Measurements from ENCODE around the gene BAG2. TPM values are rescaled to one million over a fixed set of nuclear protein-coding genes. Genes with fewer than 3 reads are reported as not detected.
A peak's percentile ranks its signal among the peaks of the same experiment; 100 is the strongest.

BAG2 gene
- total RNA-seq, 1 donor from 2014 or later, result 7.3 TPM

GRCh38 chr6:57217270-57217669 is 45.1 kb downstream of the BAG2 start:
- H3K4me1 ChIP-seq (ENCODE audit: control insufficient read depth in 3 of 3, insufficient read depth in 3 of 3, low read length in 3 of 3), result peaks cover 2 to 8% (median 5%) of the 10 kb centered on the region in 3 donors
- H3K27me3 ChIP-seq (ENCODE audit: control insufficient read depth in 3 of 3, insufficient read depth in 3 of 3, low read length in 3 of 3), result no peaks in the 10 kb centered on the region
- H3K9ac ChIP-seq (ENCODE audit: low read depth in 1 of 3, low read length in 3 of 3), result no peak overlapping the region
- H3K9me3 ChIP-seq (ENCODE audit: control insufficient read depth in 3 of 3, low read length in 3 of 3), result no peaks in the 10 kb centered on the region
- no peak overlapping the region for H3K4me3 ChIP-seq (ENCODE audit: low read length in 3 of 3)
- no peaks in the 10 kb centered on the region for H3K36me3 ChIP-seq (ENCODE audit: control insufficient read depth in 3 of 3, insufficient read depth in 3 of 3, low read length in 3 of 3)
- no peak overlapping the region for H3K27ac ChIP-seq (ENCODE audit: low read depth, low read length)

DNA sequence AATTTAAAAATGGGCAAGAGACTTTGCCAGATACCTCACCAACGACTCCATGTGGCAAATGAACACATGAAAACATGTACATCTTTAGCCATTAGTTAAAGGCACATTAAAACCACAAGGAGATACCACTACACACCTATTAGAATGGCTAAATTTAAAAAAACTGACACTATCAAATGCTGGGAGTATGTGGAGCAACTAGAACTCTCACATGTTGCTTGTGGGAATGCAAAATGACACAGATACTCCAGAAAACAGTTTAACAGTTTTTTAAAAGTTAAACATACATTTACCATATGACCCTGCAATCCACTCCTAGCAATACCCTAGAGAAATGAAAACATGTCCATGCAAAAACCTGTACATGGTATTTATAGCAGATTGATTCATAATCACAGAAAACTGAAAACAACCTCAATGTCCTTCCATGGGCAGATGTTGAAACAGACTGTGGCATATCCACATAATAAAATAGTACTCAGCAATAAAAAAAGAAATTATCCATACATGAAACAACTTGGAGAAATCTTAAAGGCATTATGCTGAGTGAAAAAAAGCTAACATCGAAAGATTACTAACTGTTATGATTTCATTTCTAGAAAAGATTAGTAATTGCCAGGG is 48.1 kb downstream of the BAG2 start:
- H3K27ac ChIP-seq (ENCODE audit: low read depth, low read length), result no peak overlapping the region
- H3K4me1 ChIP-seq (ENCODE audit: control insufficient read depth in 3 of 3, insufficient read depth in 3 of 3, low read length in 3 of 3), result peaks cover 2 to 13% (median 10%) of the 10 kb centered on the region in 3 donors
- H3K9ac ChIP-seq (ENCODE audit: low read depth in 1 of 3, low read length in 3 of 3), result no peak overlapping the region
- no peaks in the 10 kb centered on the region for H3K9me3 ChIP-seq (ENCODE audit: control insufficient read depth in 3 of 3, low read length in 3 of 3)
- H3K27me3 ChIP-seq (ENCODE audit: control insufficient read depth in 3 of 3, insufficient read depth in 3 of 3, low read length in 3 of 3), result no peaks in the 10 kb centered on the region
- H3K4me3 ChIP-seq (ENCODE audit: low read length in 3 of 3), result no peak overlapping the region
- H3K36me3 ChIP-seq (ENCODE audit: control insufficient read depth in 3 of 3, insufficient read depth in 3 of 3, low read length in 3 of 3), result no peaks in the 10 kb centered on the region

- H3K4me1 ChIP-seq (ENCODE audit: control insufficient read depth in 3 of 3, insufficient read depth in 3 of 3, low read length in 3 of 3), result peaks cover 2 to 13% (median 10%) of the 10 kb centered on the region in 3 donors
Measured at GRCh38 chr6:57221191-57221935, 49.2 kb downstream of the BAG2 start.

GRCh38 chr6:57221936-57222742 is 50.0 kb downstream of the BAG2 start, which contains the start of gene RAB23:
RAB23 (minus strand) TSS chr6:57222307; CDS start chr6:57210380, 11,927 bp downstream.
- Histone ChIP-seq H3K9me3 (ENCODE audit: control insufficient read depth in 3 of 3, low read length in 3 of 3) (no peaks in the 10 kb centered on the region), H3K27ac (ENCODE audit: low read depth, low read length) (peak within 1 kb of the TSS; percentile 61), H3K36me3 (ENCODE audit: control insufficient read depth in 3 of 3, insufficient read depth in 3 of 3, low read length in 3 of 3) (no peaks in the 10 kb centered on the region), H3K9ac (ENCODE audit: low read depth in 1 of 3, low read length in 3 of 3) (peak within 1 kb of the TSS; percentile 82 to 87 (median 85)), H3K27me3 (ENCODE audit: control insufficient read depth in 3 of 3, insufficient read depth in 3 of 3, low read length in 3 of 3) (no peaks in the 10 kb centered on the region), H3K4me1 (ENCODE audit: control insufficient read depth in 3 of 3, insufficient read depth in 3 of 3, low read length in 3 of 3) (peaks cover 2 to 13% (median 10%) of the 10 kb centered on the region in 3 donors), H3K4me3 (ENCODE audit: low read length in 3 of 3) (peak within 1 kb of the TSS; percentile 88 to 94 (median 88))

More at GRCh38 chr6:57221191-57221935, 49.2 kb downstream of the BAG2 start:
- peak overlapping the region; percentile 82 to 87 (median 85) for H3K9ac ChIP-seq (ENCODE audit: low read depth in 1 of 3, low read length in 3 of 3)
- no peaks in the 10 kb centered on the region for H3K9me3 ChIP-seq (ENCODE audit: control insufficient read depth in 3 of 3, low read length in 3 of 3)
- peak overlapping the region; percentile 61 for H3K27ac ChIP-seq (ENCODE audit: low read depth, low read length)
- no peaks in the 10 kb centered on the region for H3K36me3 ChIP-seq (ENCODE audit: control insufficient read depth in 3 of 3, insufficient read depth in 3 of 3, low read length in 3 of 3)
- no peaks in the 10 kb centered on the region for H3K27me3 ChIP-seq (ENCODE audit: control insufficient read depth in 3 of 3, insufficient read depth in 3 of 3, low read length in 3 of 3)
- H3K4me3 ChIP-seq (ENCODE audit: low read length in 3 of 3), result peak overlapping the region; percentile 88 to 94 (median 88)

DNA sequence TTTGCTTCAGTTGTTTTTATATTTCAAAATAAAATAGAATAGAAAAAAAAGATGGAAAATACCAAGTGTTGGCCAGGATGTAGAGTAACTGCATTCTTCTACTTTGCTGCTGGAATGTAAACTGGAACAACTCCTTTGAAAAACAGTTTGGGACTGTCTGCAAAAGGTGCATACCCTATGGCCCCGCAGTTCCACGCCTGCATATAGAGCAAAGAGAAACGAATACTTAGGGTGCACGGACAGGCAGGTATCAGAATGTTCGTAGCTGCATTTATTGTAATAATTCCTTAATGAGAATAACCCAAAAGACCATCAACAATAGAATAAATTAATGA is 50.6 kb downstream of the BAG2 start:
- Histone ChIP-seq H3K4me3 (ENCODE audit: low read length in 3 of 3) (peak overlapping the region; percentile 88 to 94 (median 88)), H3K9me3 (ENCODE audit: control insufficient read depth in 3 of 3, low read length in 3 of 3) (no peaks in the 10 kb centered on the region), H3K4me1 (ENCODE audit: control insufficient read depth in 3 of 3, insufficient read depth in 3 of 3, low read length in 3 of 3) (peaks cover 2 to 13% (median 10%) of the 10 kb centered on the region in 3 donors), H3K36me3 (ENCODE audit: control insufficient read depth in 3 of 3, insufficient read depth in 3 of 3, low read length in 3 of 3) (no peaks in the 10 kb centered on the region), H3K27ac (ENCODE audit: low read depth, low read length) (no peak overlapping the region), H3K27me3 (ENCODE audit: control insufficient read depth in 3 of 3, insufficient read depth in 3 of 3, low read length in 3 of 3) (no peaks in the 10 kb centered on the region), H3K9ac (ENCODE audit: low read depth in 1 of 3, low read length in 3 of 3) (peak overlapping the region; percentile 81 to 87 (median 85))

GRCh38 chr6:57224769-57225515 is 52.8 kb downstream of the BAG2 start:
- H3K36me3 ChIP-seq (ENCODE audit: control insufficient read depth in 3 of 3, insufficient read depth in 3 of 3, low read length in 3 of 3), result no peaks in the 10 kb centered on the region
- H3K4me1 ChIP-seq (ENCODE audit: control insufficient read depth in 3 of 3, insufficient read depth in 3 of 3, low read length in 3 of 3), result peaks cover 2 to 12% (median 10%) of the 10 kb centered on the region in 3 donors
- H3K4me3 ChIP-seq (ENCODE audit: low read length in 3 of 3), result no peak overlapping the region
- no peaks in the 10 kb centered on the region for H3K9me3 ChIP-seq (ENCODE audit: control insufficient read depth in 3 of 3, low read length in 3 of 3)
- H3K27me3 ChIP-seq (ENCODE audit: control insufficient read depth in 3 of 3, insufficient read depth in 3 of 3, low read length in 3 of 3), result no peaks in the 10 kb centered on the region
- no peak overlapping the region for H3K9ac ChIP-seq (ENCODE audit: low read depth in 1 of 3, low read length in 3 of 3)
- no peak overlapping the region for H3K27ac ChIP-seq (ENCODE audit: low read depth, low read length)

DNA sequence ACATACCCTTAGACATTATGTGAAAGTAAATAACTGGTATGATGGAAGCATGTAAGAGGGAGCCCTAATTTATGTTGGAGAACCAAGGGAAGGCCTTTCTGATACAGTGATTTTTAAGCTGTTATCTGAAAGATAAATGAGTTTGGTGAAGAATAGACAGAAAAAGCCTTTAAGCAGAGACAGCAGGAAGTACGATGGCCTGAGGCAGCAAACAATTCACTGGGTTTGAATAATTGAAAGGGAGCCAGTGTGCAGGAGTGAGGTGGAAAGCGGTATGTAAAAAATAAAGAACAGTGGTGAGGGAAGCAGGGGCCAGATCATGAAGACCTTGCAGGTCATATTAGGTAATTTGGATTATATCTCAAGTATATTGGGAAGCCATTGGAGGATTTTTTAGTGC is 54.1 kb downstream of the BAG2 start:
- Histone ChIP-seq H3K27ac (ENCODE audit: low read depth, low read length) (no peak overlapping the region), H3K36me3 (ENCODE audit: control insufficient read depth in 3 of 3, insufficient read depth in 3 of 3, low read length in 3 of 3) (no peaks in the 10 kb centered on the region), H3K27me3 (ENCODE audit: control insufficient read depth in 3 of 3, insufficient read depth in 3 of 3, low read length in 3 of 3) (no peaks in the 10 kb centered on the region), H3K4me1 (ENCODE audit: control insufficient read depth in 3 of 3, insufficient read depth in 3 of 3, low read length in 3 of 3) (peaks cover under 1 to 7% (median 5%) of the 10 kb centered on the region in 3 donors), H3K9me3 (ENCODE audit: control insufficient read depth in 3 of 3, low read length in 3 of 3) (no peaks in the 10 kb centered on the region), H3K9ac (ENCODE audit: low read depth in 1 of 3, low read length in 3 of 3) (no peak overlapping the region), H3K4me3 (ENCODE audit: low read length in 3 of 3) (no peak overlapping the region)

Other genes with a start within 250 kb of the BAG2 start
- not detected for gene BEND6, start 217.2 kb upstream of the BAG2 start, total RNA-seq
- gene KIAA1586, start 125.6 kb upstream of the BAG2 start, total RNA-seq, result 15.7 TPM
- gene ZNF451, start 82.1 kb upstream of the BAG2 start, total RNA-seq, result 56.9 TPM
- gene RAB23, start 50.0 kb downstream of the BAG2 start, total RNA-seq, result 18.8 TPM
- gene PRIM2, start 145.3 kb downstream of the BAG2 start, total RNA-seq, result 14.6 TPM

Measured in skeletal muscle tissue (tissue), 4 donors.